Keratinocyte (primary cell): ENCODE data around the gene MYL12A.

Experiments used
- EZH2 ChIP-seq: IDR thresholded peaks from one replicate; pipeline ENCODE4 v1.6.1; 2012; ENCODE audit warnings: inconsistent platforms, mild to moderate bottlenecking, low read length, moderate library complexity
- TF ChIP-seq, protein P1 (sequence below), 3 experiments: IDR thresholded peaks in 1 of 3; conservative IDR thresholded peaks in 1 of 3; optimal IDR thresholded peaks in 1 of 3; 2 replicates in 2 of 3; 3 replicates in 1 of 3; pipeline versions ENCODE3 to v1.5.1; 2011; ENCODE audit warnings: low read length in 3 of 3, mild to moderate bottlenecking in 3 of 3, moderate library complexity in 2 of 3, control low read depth in 1 of 3, inconsistent platforms in 1 of 3; ENCODE audit not compliant: insufficient read depth in 2 of 3; ENCODE audit errors: extremely low read depth in 1 of 3

DNA sequence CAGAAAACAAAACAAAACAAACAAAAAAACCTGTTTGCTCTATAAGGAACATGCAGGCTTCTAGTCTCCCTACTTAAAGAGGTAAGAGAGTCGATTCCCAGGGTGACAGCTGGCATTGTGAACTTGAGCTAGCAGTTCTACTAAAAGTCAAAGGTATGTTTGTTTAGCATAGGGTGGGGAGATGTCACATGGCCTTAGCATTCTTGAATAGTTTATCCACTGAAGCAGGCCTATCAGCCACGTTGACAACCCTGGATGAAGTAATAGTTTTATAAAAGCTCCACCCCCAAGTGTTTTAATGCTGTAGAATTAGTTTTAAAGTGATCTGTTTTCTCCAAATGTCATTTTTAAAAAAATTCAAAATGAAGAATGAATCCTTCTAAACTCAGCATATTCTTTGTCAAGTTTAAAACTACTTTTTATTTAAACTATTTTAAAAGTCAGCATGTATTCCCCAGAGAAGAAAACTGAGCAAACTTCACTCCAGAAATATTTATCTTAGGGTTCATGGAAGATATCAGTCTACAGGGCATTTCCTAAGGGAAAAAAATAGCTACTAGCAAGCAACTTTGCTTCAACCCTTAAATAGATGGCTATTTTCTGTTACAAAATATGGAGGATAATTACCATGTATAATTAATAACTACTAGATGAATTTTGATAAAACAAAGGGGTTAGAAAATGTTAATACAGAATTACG is 29.5 kb upstream of the MYL12A start:
- TF ChIP-seq, protein P1, sequence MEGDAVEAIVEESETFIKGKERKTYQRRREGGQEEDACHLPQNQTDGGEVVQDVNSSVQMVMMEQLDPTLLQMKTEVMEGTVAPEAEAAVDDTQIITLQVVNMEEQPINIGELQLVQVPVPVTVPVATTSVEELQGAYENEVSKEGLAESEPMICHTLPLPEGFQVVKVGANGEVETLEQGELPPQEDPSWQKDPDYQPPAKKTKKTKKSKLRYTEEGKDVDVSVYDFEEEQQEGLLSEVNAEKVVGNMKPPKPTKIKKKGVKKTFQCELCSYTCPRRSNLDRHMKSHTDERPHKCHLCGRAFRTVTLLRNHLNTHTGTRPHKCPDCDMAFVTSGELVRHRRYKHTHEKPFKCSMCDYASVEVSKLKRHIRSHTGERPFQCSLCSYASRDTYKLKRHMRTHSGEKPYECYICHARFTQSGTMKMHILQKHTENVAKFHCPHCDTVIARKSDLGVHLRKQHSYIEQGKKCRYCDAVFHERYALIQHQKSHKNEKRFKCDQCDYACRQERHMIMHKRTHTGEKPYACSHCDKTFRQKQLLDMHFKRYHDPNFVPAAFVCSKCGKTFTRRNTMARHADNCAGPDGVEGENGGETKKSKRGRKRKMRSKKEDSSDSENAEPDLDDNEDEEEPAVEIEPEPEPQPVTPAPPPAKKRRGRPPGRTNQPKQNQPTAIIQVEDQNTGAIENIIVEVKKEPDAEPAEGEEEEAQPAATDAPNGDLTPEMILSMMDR (optimal IDR thresholded peaks at IDR 0.05 in 1 of 3, IDR thresholded peaks at IDR 0.05 in 1 of 3, conservative IDR thresholded peaks at IDR 0.05 in 1 of 3; ENCODE audit: extremely low read depth in 1 of 3, insufficient read depth in 2 of 3, low read length in 3 of 3) = no peak
- TF ChIP-seq EZH2 = no peak
